Epithelial cell of proximal tubule (primary cell): ENCODE data around the gene ZDHHC9. TPM values are rescaled to one million over a fixed set of nuclear protein-coding genes. Genes with fewer than 3 reads are reported as not detected.

Source experiments
- DNase-seq: peaks from one replicate; pipeline ENCODE4 v3.0.0-alpha.2; 2011; ENCODE audit warnings: low read depth
- H3K4me3 ChIP-seq: 2 replicates; pipeline ENCODE4 v1.5.1; 2011; ENCODE audit warnings: low read depth, mild to moderate bottlenecking, low read length
- CTCF ChIP-seq: conservative IDR thresholded peaks from 2 replicates; pipeline ENCODE4 v1.5.1; 2012; ENCODE audit warnings: low read depth, mild to moderate bottlenecking, low read length
- total RNA-seq: library from RNA; depleted of rRNA; stranded (reverse); fragments of >200 nt; gene quantifications from 2 replicates; pipeline ENCODE4 v1.2.3, GENCODE V29; 2015

ZDHHC9 gene
- total RNA-seq, 1 donor from 2014 or later: 14.8 TPM

- DNase-seq: no peak
- TF ChIP-seq CTCF: no peak
- no peak overlapping the region for H3K4me3 ChIP-seq
These were observed 87.7 kb downstream of the ZDHHC9 start for GRCh38 chrX:129755779-129756650.

GRCh38 chrX:129754056-129755024 is 89.3 kb downstream of the ZDHHC9 start:
- no peak for DNase-seq
- no peak overlapping the region for H3K4me3 ChIP-seq
- TF ChIP-seq CTCF: peak; percentile 58

Other genes with a start within 250 kb of the ZDHHC9 start
- 0.36 and 1.8 TPM in 2 replicates for gene APLN, start 188.9 kb downstream of the ZDHHC9 start, total RNA-seq
- gene XPNPEP2, start 104.9 kb downstream of the ZDHHC9 start, total RNA-seq: not detected in 2 replicates
- not detected in 2 replicates for gene SASH3, start 63.9 kb downstream of the ZDHHC9 start, total RNA-seq
- gene UTP14A, start 62.3 kb upstream of the ZDHHC9 start, total RNA-seq: 9.7 and 23.1 TPM in 2 replicates
- gene BCORL1, start 138.7 kb upstream of the ZDHHC9 start, total RNA-seq: 1.6 and 1.7 TPM in 2 replicates